ENCODE measurements around the gene PPP1R7. TPM values are rescaled to one million over a fixed set of nuclear protein-coding genes. Genes with fewer than 3 reads are reported as not detected.

The PPP1R7 gene
- total RNA-seq, 1 experiment from 2014 or later = 43.9 TPM

DNA sequence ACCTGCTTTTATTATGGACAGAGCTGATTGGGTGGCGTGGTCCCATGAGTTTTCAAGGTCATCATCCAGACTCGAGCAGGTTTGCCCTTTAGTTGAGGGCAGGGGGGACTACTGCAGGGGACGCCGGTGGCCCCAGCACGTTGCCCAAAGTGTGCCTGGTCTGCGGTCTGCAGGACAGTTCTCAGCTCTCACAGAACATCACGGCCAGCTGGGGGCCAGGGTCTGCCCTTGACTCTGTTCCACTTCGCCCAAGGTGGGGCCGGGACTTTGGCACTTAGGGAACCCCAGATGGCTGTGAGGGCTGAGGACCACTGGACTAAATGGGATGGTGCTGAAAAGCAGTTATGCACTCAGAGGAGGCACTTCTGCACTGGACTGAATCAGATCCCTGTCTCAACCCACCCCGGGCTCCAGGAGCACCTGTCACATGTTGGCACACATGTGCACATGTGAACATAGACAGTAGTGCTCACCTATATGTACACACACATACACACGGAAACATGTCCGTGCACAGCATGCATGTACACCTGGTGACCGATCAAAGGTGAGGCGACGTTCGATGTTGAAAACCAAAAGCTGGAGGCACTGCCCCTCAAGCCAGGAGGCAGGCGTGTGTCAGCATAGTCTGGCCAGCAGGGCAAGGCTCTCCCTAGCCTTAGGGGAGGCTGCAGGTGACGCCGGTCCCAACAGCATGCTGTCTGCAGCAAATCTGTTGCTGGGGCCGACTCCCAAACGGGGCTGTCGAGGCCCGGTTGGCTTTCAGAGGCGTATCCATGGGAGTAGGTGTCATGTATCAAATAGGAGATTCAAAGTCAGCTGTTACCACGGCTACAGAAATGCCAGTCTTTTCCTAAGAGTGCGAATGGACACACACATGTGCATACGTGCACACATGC, 48.4 kb downstream of the PPP1R7 start:
- H3K36me3 Mint-ChIP-seq (ENCODE audit: insufficient read depth, unreplicated experiment) = no peaks in the 10 kb centered on the region
- no peaks in the 10 kb centered on the region for H3K4me1 Mint-ChIP-seq (ENCODE audit: insufficient read depth, unreplicated experiment)
- intact Hi-C loops (cut with micrococcal nuclease) = no loop called here
- no peak overlapping the region for H3K27ac Mint-ChIP-seq (ENCODE audit: low read depth, unreplicated experiment)
- no peaks in the 10 kb centered on the region for H3K9me3 Mint-ChIP-seq (ENCODE audit: unreplicated experiment)
- BruUV-seq (replicated peaks) = no TSS peak
- no peak overlapping the region for H3K4me3 Mint-ChIP-seq (ENCODE audit: unreplicated experiment)
- H3K27me3 Mint-ChIP-seq (ENCODE audit: insufficient read depth, unreplicated experiment) = no peaks in the 10 kb centered on the region
- CTCF ChIA-PET = interaction anchor here (0.7 kb wide), 1 partner anchor 589 kb away, joined by 3 read pairs; no protein-coding TSS in a partner anchor
- no peak for DNase-seq (ENCODE audit: unreplicated experiment)
- TF ChIP-seq, protein P1, sequence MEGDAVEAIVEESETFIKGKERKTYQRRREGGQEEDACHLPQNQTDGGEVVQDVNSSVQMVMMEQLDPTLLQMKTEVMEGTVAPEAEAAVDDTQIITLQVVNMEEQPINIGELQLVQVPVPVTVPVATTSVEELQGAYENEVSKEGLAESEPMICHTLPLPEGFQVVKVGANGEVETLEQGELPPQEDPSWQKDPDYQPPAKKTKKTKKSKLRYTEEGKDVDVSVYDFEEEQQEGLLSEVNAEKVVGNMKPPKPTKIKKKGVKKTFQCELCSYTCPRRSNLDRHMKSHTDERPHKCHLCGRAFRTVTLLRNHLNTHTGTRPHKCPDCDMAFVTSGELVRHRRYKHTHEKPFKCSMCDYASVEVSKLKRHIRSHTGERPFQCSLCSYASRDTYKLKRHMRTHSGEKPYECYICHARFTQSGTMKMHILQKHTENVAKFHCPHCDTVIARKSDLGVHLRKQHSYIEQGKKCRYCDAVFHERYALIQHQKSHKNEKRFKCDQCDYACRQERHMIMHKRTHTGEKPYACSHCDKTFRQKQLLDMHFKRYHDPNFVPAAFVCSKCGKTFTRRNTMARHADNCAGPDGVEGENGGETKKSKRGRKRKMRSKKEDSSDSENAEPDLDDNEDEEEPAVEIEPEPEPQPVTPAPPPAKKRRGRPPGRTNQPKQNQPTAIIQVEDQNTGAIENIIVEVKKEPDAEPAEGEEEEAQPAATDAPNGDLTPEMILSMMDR (IDR thresholded peaks at IDR 0.05; ENCODE audit: unreplicated experiment) = no peak
- POLR2A ChIA-PET = interaction anchor here (0.6 kb wide), 1 partner anchor 131 kb away, joined by 3 read pairs; no protein-coding TSS in a partner anchor

DNA sequence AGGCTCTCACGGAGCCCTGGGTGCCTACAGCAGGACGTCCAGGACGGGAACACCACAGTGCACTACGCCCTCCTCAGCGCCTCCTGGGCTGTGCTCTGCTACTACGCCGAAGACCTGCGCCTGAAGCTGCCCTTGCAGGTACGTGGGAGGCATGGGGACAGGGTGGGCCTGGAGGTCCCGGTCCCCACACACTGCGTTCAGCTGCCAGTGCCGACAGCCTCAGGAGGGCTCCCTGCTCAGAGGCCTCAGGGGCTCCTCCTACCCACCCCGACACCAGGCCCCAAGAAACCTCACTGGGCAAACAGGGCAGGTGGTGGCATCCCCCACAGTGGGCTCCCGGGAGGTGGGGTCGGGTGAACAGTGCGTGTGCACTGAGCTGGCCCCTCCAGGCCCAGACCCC, 49.0 kb downstream of the PPP1R7 start:
- no peaks in the 10 kb centered on the region for H3K4me1 Mint-ChIP-seq (ENCODE audit: insufficient read depth, unreplicated experiment)
- BruUV-seq (replicated peaks) = no TSS peak
- H3K36me3 Mint-ChIP-seq (ENCODE audit: insufficient read depth, unreplicated experiment) = no peaks in the 10 kb centered on the region

DNA sequence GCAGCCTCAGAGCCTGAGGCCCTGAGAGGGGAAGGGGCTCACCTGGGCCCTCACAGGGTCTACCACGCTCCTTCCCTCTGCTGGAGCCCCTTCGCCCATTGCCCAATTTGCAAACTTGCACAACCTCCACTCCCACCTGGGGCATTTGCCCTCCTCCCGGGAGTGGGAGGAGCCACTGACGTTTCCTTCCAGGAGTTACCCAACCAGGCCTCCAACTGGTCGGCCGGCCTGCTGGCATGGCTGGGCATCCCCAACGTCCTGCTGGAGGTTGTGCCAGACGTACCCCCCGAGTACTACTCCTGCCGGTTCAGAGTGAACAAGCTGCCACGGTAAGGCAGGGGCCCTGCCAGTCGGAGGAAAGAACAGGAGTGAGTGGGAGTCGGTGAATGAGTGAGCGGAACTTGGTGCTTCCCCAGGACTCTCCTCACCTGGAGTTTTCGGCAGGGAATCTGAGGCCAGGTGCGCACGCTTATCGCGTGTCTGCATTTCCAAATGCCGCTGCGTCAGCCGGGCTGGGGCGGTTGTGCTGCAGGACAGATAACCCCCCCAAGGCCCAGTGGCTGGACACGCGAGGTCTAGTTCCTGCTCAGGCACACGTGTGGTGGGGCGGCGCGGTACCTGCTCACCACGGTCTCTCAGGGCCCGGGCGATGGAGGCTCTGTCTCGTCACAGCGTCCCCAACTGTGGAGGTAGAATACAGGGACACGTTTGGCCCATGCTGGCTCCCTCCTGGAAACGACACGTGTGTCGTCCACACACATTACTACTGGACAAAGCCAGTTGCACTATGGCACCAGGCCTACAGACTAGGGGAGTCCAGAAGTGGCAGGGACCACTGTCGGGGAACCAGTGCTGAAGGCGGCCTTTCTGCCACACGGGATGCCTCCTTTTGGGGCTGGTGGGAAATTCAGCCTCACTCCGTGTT, 49.9 kb downstream of the PPP1R7 start:
- Mint-ChIP-seq H3K4me1 (ENCODE audit: insufficient read depth, unreplicated experiment) (no peaks in the 10 kb centered on the region), H3K27me3 (ENCODE audit: insufficient read depth, unreplicated experiment) (no peaks in the 10 kb centered on the region), H3K27ac (ENCODE audit: low read depth, unreplicated experiment) (no peak overlapping the region), H3K36me3 (ENCODE audit: insufficient read depth, unreplicated experiment) (no peaks in the 10 kb centered on the region), H3K4me3 (ENCODE audit: unreplicated experiment) (no peak overlapping the region), H3K9me3 (ENCODE audit: unreplicated experiment) (no peaks in the 10 kb centered on the region)
- intact Hi-C loops (cut with micrococcal nuclease) = no loop called here
- no peak for DNase-seq (ENCODE audit: unreplicated experiment)
- TF ChIP-seq, protein P1 (IDR thresholded peaks at IDR 0.05; ENCODE audit: unreplicated experiment) = no peak
- BruUV-seq (replicated peaks) = no TSS peak
- CTCF ChIA-PET = no interaction called here
- POLR2A ChIA-PET = interaction anchor here (0.6 kb wide), 1 partner anchor 280 kb away, joined by 3 read pairs; no protein-coding TSS in a partner anchor

More for the DNA sequence above, 49.0 kb downstream of the PPP1R7 start:
- DNase-seq (ENCODE audit: unreplicated experiment) = no peak
- H3K27ac Mint-ChIP-seq (ENCODE audit: low read depth, unreplicated experiment) = no peak overlapping the region
- TF ChIP-seq, protein P1 (IDR thresholded peaks at IDR 0.05; ENCODE audit: unreplicated experiment) = no peak
- ChIA-PET POLR2A (no interaction called here), CTCF (interaction anchor here (0.7 kb wide), 1 partner anchor 589 kb away, joined by 3 read pairs; no protein-coding TSS in a partner anchor)
- H3K9me3 Mint-ChIP-seq (ENCODE audit: unreplicated experiment) = no peaks in the 10 kb centered on the region
- no peaks in the 10 kb centered on the region for H3K27me3 Mint-ChIP-seq (ENCODE audit: insufficient read depth, unreplicated experiment)
- H3K4me3 Mint-ChIP-seq (ENCODE audit: unreplicated experiment) = no peak overlapping the region
- intact Hi-C loops (cut with micrococcal nuclease) = no loop called here
